Central memory CD4-positive, alpha-beta T cell (primary cell): ENCODE results near the gene GNG12.
"Not testable (repeated sequence)": the region's sequence is repeated elsewhere in the genome, so short reads cannot be mapped to it uniquely, and the experiment has no call there.

Source experiments
- DNase-seq: peaks from one replicate; pipeline ENCODE4 v3.0.0; 2022

The GNG12 gene

GRCh38 chr1:67750691-67751054, 82.6 kb downstream of the GNG12 start:
- DNase-seq: no peak

GRCh38 chr1:67749844-67750690, 83.2 kb downstream of the GNG12 start:
- no peak for DNase-seq

GRCh38 chr1:67749263-67749843, 83.9 kb downstream of the GNG12 start:
- DNase-seq: no peak

GRCh38 chr1:67748630-67749029, 84.6 kb downstream of the GNG12 start:
- DNase-seq: no peak

GRCh38 chr1:67747671-67748546, 85.4 kb downstream of the GNG12 start:
- no peak for DNase-seq

GRCh38 chr1:67745875-67746698, 87.2 kb downstream of the GNG12 start:
- no peak for DNase-seq

GRCh38 chr1:67743072-67743725, 90.1 kb downstream of the GNG12 start:
- no peak for DNase-seq

- DNase-seq: no peak
These were observed 91.5 kb downstream of the GNG12 start for GRCh38 chr1:67741736-67742135.

- DNase-seq: no peak
These were observed 92.1 kb downstream of the GNG12 start for GRCh38 chr1:67741121-67741520.

GRCh38 chr1:67740543-67740942, 92.7 kb downstream of the GNG12 start:
- no peak for DNase-seq

GRCh38 chr1:67739361-67739760, 93.9 kb downstream of the GNG12 start:
- DNase-seq: no peak

- no peak for DNase-seq
These were observed 94.9 kb downstream of the GNG12 start for GRCh38 chr1:67738401-67738800.

- DNase-seq: no peak
These were observed 95.4 kb downstream of the GNG12 start for GRCh38 chr1:67737875-67738274.

GRCh38 chr1:67736750-67737149, 96.5 kb downstream of the GNG12 start:
- DNase-seq: no peak

GRCh38 chr1:67735806-67736627, 97.2 kb downstream of the GNG12 start:
- DNase-seq: peak; percentile 17

- no peak for DNase-seq
These were observed 98.1 kb downstream of the GNG12 start for GRCh38 chr1:67735206-67735605.

- DNase-seq: no peak
These were observed 99.0 kb downstream of the GNG12 start for GRCh38 chr1:67734323-67734690.

- DNase-seq: no peak
These were observed 99.5 kb downstream of the GNG12 start for GRCh38 chr1:67733681-67734322.

GRCh38 chr1:67732750-67733151, 100.5 kb downstream of the GNG12 start:
- DNase-seq: no peak

- DNase-seq: no peak
These were observed 101.9 kb downstream of the GNG12 start for GRCh38 chr1:67731322-67731721.

- not testable (repeated sequence) for DNase-seq
These were observed 103.0 kb downstream of the GNG12 start for GRCh38 chr1:67730312-67730711.
